Retinal pigment epithelial cell (primary cell): ENCODE results near the gene PGGHG.

Experiments
- DNase-seq: peaks from one replicate; pipeline ENCODE4 v3.0.0-alpha.2; 2010; ENCODE audit warnings: low read depth
- H3K4me3 ChIP-seq: 2 replicates; pipeline ENCODE4 v1.5.1; 2011; ENCODE audit warnings: mild to moderate bottlenecking, low read length, control low read depth, moderate library complexity
- TF ChIP-seq, protein P1 (sequence below): conservative IDR thresholded peaks from 2 replicates; pipeline ENCODE4 v1.5.1; 2011; ENCODE audit warnings: low read depth, low read length, control low read depth, inconsistent platforms

The PGGHG gene

DNA sequence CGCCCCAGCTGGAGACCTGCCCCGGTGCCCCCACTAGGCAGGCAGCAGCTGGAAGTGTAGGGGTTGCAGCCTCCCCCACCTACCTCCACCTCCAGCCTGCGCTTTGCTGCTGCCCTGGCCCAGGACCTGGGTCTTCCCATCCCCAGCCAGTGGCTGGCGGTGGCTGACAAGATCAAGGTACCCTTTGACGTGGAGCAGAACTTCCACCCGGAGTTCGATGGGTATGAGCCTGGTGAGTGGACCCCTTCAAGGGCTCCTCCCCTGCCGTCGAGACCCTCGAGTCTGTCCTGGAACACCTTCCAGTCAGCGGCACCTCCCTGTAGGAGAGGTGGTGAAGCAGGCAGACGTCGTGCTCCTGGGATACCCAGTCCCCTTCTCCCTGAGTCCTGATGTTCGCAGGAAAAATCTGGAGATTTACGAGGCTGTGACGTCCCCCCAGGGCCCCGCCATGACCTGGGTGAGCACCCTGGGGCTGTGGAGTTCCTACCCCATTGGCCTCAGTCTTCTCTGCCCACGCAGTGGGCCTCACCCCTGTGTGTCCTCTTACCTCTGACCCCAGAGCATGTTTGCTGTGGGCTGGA is 4.4 kb downstream of the PGGHG start:
- DNase-seq = no peak
- TF ChIP-seq, protein P1, sequence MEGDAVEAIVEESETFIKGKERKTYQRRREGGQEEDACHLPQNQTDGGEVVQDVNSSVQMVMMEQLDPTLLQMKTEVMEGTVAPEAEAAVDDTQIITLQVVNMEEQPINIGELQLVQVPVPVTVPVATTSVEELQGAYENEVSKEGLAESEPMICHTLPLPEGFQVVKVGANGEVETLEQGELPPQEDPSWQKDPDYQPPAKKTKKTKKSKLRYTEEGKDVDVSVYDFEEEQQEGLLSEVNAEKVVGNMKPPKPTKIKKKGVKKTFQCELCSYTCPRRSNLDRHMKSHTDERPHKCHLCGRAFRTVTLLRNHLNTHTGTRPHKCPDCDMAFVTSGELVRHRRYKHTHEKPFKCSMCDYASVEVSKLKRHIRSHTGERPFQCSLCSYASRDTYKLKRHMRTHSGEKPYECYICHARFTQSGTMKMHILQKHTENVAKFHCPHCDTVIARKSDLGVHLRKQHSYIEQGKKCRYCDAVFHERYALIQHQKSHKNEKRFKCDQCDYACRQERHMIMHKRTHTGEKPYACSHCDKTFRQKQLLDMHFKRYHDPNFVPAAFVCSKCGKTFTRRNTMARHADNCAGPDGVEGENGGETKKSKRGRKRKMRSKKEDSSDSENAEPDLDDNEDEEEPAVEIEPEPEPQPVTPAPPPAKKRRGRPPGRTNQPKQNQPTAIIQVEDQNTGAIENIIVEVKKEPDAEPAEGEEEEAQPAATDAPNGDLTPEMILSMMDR = no peak
- no peak overlapping the region for H3K4me3 ChIP-seq

DNA sequence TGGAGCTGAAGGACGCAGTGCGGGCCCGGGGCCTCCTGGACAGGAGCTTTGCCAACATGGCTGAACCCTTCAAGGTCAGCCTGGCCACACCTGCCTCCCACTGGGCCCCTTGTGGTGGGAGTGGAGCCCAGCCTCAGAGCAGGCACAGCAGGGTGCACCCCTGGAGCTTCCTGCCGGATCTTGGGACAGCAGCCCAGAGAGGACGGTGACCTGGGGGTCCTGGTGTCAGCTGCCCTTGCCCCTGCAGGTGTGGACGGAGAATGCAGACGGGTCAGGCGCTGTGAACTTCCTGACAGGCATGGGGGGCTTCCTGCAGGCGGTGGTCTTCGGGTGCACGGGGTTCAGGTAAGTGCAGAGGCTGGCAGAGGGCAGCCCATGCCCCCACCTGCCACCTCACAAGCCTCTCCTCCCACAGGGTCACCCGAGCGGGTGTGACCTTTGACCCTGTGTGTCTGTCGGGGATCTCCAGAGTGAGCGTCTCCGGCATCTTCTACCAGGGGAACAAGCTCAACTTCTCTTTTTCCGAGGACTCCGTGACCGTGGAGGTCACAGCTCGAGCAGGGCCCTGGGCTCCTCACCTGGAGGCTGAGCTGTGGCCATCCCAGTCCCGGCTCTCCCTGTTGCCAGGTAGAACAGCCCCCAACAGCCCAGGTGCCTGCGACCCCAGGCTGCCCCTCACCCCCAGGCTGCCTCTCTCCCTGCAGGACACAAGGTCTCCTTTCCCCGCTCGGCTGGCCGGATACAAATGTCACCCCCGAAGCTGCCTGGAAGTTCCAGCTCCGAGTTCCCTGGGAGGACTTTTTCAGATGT is 5.1 kb downstream of the PGGHG start:
- DNase-seq = no peak
- TF ChIP-seq, protein P1 = no peak
- no peak overlapping the region for H3K4me3 ChIP-seq

DNA sequence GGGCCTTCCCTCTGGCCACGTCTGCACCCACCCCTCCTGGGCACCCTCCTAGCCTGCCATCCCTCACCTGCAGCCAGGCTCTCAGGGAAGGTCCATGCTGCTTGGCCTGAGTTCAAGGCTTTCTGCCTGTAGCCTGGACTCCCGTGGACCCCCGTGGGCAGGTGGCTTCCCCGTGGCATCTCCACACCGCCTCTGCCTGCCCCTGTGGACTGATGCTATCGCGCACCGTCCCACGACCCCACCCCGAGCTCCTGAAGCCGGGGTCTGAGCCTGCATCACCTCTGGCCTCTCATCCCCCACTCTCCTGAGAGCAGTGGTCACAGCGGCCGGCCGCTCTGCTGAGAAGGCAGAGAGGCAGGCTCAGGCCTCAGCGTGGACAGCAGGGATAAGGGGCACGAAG is 5.9 kb downstream of the PGGHG start:
- DNase-seq = no peak

DNA sequence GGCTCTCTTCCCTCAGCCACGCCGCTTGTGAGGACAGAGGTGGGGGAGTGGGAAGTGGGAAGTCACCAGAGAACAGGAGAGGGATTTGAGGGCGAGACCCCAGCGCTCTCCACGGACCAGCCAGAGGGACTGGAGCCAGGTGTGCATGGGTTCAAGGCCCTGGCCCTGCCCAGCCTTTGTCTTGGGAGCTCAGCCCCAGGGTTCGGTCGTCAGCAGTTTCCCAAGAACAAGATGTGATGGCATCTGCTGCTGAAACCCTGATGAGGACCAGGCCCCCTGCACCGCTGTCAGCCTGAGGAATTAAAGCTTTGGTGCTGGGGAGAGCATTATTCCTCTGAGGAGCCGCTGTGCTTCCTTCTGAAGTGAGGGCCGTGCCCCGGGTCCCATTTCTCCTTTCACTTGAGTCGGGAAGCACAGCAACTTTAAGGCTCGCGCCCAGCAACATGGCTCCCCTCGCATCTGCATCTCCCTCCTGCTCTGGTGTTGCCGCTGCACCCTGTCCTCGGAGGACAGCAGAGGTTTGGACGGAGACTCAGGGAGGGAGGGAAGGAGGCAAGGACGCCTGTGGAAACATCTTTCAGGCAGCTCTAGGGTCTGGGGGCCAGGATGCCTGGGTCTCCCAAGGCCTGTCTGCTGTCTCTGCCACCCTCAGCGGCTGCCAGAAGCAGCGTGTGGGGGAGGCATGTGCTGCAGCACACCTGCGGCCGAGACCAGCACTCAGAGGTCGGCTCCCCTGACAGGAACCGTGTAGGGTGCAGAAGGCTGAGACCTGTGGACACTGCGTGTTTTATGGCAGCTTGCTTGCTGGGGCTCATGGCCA is 6.6 kb downstream of the PGGHG start:
- no peak overlapping the region for H3K4me3 ChIP-seq
- no peak for DNase-seq

More for the DNA sequence above, 5.9 kb downstream of the PGGHG start:
- TF ChIP-seq, protein P1 = no peak
- H3K4me3 ChIP-seq = no peak overlapping the region

DNA sequence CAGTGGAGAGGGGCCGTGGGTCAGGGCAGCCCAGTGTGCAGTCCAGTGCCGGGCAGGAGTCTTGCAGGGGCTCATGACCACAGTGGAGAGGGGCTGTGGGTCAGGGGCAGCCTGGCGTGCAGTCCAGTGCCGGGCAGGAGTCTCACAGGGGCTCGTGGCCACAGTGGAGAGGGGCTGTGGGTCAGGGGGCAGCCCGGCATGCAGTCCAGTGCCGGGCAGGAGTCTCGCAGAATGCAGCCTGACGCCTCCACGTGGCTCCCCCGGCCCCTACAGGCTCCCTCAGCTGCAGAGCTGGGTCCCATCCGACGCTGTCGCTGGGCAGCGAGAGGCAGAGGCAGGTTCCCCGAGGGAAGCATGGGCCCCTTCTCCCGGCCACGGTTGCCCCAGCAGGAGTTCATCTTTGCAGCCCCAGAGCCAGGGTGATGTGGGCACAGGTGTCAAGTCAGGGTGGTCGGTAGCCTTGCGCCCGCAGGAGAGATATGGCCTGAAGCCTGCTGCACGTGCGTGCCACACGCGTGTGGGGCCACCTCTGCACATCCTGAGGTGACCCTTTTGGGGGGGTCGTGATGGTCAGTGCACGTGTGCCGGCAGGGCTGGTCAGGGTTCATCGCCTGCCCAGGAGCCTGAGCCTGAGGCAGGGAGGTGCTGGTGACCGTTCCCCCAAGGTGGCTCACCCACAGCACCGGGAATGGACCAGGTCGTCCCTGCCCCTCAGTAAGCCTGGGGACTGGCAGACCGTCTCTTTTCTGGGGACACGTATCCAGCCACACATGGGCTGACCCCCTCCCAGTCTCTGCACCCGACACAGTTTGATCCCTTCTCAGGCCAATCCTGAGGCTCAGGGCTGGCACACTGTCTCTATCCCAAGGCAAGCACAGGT is 7.5 kb downstream of the PGGHG start:
- TF ChIP-seq, protein P1 = no peak
- no peak overlapping the region for H3K4me3 ChIP-seq
- DNase-seq = no peak

More for the DNA sequence above, 6.6 kb downstream of the PGGHG start:
- TF ChIP-seq, protein P1 = no peak

DNA sequence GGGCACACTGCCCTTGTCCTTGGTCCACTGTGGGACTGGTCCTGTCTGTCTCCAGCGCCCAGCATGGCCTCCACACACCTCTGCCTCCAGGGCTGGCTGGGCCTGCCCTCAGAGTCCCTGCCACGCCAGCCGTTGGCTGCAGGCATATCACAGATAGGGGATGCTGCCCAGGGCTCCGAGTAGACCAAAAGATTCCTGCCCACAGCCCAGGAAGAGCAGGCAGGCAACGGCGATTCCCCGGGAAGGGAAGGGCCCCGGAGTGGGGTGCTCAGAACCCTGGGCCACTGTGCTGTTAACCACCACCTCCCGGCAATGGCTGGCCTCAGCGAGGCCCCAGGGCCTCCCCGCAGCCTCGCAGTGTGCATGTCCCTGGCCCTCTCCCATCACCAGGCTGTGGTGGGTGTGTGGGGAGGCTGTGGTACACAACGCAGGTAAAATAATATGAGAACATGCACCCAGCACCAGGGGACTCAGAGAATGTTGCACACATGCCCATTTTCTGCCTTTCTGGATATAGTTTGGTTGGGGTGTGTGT is 8.2 kb downstream of the PGGHG start:
- DNase-seq = no peak
- TF ChIP-seq, protein P1 = no peak

More for the DNA sequence above, 8.2 kb downstream of the PGGHG start:
- no peak overlapping the region for H3K4me3 ChIP-seq
